Suppressor macrophage (primary cell): ENCODE measurements around the gene ARHGAP10.

Experiments used
- DNase-seq, 4 experiments: peaks; one replicate each; pipeline ENCODE4 v3.0.0-alpha.2; 2020 to 2022

ARHGAP10 gene

DNA sequence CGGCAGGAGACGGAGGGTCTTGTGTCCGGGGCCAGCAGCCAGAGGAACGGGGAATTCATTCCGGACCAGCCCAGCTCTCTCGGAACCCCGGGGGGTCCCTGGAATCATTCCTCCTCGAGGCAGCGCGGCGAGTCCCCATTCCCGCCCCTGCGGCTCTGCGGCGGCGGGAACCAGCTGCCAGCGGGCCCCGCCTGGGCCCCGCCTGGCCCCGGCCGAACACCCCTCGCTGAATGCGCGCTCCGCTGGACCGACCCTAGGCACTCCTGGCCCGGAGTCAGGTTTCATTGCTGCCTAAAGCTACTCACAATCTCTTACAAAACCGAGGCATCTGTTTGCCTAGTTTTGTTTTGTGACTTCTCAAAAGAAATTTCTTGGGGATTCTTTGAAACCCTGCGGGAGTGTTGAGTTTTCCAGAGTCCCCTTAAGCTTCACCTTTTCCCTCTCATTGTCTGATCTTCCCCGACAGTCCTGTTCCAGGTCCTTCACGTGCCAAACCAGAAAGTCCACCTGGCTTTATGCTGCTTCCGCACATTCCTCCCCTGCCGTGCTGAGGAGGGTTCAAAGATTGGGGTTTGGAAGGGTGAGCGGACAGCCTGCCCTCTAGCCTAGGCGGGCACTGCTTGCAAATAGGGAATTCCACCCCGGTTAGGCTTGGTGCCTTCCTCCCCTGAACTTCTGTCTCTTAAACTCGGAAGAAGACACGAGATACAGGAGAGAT lies 789 bp downstream of the ARHGAP10 start:
- peak in 3 of 4 experiments; percentile 45 to 58 (median 58) for DNase-seq

DNA sequence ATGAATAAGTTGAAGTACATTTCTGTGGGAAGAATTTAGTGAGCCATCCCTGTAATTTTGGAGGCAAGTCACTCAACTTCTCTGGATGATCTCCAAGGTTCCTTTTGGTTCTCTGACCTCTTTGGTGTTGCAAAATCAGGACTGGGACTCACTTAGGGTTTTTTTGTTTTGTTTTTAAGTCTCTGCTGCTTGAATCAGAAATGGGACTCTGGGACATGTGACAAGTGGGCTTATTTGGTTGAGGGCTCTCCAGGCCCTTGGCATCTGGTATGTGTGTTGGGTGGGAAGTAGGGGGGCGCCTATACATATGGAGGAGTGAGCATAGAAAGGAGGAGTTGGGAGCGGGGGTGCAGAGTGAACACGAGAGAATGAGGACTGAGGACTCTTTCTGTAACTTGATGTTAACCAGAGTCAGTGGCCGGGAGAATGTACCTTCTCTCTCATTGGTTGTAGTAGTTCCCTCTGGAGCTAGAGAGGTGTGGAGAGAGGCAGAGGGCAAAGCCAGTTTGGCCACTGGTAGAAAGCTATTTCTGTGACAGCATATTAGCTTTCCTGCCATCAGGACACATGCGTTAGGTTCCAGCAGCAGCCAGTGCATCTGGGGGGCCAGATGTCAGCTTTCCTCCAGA lies 1.9 kb downstream of the ARHGAP10 start:
- DNase-seq: peak in 3 of 4 experiments; percentile 32 to 48 (median 42)

- DNase-seq: peak in 1 of 4 experiments; percentile 33
Measured at GRCh38 chr4:147734496-147734895, 2.6 kb downstream of the ARHGAP10 start.

DNA sequence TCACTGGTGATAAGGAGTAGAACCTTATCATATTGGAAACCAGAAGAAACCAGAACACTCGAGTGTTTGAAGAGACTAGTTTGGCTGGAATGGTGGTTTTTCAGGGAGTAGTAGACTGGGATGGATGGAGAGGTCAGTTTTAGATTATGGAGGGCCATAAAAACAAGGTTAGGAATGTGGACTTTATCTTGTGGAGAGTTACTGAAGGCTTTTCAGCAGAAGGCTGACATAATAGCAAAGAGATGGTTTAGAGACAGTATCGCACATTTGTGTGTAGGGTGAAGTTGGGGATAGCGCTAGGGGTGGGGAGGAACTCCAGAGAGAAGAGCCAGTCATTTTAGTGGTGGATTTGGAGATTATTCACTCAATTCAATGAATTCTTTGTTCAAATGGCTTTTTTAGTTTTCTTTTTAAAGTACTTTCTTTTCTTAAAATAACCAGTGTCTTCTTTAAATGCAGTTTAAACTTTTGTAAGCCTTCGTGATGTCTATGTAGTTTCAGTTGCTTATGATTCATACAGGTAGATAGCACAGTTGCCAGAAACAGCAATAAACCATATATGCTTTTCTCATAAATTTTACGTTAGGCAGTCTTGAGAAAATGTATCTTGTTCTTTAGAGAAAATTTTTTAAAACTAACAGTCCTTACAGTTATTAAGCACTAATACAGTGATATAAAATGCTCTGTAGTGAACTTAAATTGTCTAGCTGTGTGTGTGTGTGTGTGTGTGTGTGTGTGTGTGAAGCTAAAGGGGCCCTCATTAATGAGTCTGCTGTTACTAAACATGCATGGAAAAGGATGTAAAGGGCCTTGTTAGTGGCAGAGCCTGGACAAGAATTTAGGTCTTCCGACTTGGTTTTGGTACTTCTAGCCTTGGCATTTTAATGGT lies 3.8 kb downstream of the ARHGAP10 start:
- DNase-seq: no peak

GRCh38 chr4:147736458-147736857 lies 4.6 kb downstream of the ARHGAP10 start:
- no peak for DNase-seq

DNA sequence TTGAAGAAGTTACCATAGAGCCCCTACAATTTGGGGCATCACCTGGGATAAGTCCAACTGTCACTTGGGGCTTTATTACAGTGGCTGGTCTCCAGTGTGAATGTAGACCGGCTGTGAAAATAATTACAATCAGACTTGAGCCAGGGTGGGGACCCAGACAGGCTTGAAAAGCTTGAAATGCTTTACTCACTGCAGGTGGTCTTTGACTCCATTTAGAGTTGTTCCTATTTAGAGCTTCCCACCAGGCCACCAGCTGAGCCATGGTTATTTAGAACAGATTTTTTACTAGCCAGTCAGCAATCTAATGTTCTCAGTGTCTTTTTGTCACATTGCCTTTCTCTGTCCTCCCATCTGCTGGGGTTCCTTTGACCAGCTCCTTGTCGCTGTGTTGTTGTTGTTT lies 5.7 kb downstream of the ARHGAP10 start:
- DNase-seq: no peak

DNA sequence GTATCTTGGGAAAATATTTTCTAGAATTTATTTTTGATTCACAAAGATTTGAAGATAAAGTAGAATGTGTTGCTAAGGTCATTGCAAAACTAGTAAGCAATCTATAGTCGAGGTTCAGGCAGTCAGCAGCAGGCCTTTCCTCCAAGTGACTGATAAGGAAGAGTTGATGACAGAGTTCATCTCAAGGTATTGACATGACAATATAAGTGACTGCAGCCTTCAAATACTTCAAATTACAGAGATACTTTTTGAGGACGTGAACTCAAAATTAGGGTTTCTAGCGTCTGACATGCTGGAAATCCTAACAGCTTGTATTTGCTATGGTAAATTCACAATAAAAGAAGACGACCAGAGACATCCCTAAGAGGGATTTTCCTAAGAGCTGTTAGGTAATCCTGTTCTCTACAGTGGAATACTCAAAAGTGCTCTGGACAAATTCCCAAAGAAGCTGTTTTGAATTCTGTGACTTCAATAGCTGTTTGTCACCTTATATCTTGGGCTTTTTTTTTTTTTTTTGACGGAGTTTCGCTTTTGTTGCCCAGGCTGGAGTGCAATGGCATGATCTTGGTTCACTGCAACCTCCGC lies 7.4 kb downstream of the ARHGAP10 start:
- no peak for DNase-seq

DNA sequence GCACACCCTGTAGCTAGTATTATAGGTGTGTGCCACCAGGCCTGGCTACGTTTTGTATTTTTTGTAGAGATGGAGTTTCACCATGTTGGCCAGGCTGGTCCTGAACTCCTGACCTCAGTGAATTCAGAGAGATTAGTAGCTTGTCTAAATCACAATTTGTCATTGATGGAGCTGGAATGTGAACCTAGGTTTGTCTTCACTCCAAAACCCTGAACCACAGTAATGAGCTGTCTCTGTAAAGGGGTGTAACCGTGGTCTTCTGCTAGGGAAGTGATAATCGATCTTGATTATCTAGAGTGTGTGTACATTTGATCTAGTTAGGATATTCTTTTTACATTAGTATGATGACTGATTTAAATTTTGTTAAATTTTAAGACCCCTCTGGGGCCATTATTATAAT lies 8.3 kb downstream of the ARHGAP10 start:
- DNase-seq: no peak

DNA sequence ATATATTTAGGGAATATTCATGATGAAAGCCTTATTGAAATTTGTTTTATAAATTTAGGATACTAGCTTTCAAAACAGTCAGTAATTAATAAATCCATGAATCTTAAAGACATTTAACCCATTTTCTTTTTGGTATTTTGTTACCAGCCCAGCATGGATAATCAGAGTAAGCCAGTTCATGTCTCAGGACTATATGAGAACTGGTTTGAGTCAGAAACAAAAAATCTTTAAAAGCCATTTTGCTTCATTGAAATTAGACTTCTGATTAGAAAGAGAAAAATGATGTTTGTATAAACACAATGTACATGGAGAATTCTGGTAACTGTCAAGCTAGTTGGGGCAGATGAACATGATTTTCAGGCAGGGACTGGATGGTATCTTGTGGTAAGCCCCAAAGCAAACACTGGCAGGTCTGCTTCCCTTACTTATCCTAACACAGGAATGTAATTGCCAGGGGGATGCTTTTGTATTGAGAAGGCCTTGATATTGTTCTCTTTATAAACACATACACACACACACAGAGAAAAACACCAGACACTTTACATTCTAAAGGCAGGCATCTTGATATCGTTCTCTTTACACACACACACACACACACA lies 9.4 kb downstream of the ARHGAP10 start:
- DNase-seq: no peak

DNA sequence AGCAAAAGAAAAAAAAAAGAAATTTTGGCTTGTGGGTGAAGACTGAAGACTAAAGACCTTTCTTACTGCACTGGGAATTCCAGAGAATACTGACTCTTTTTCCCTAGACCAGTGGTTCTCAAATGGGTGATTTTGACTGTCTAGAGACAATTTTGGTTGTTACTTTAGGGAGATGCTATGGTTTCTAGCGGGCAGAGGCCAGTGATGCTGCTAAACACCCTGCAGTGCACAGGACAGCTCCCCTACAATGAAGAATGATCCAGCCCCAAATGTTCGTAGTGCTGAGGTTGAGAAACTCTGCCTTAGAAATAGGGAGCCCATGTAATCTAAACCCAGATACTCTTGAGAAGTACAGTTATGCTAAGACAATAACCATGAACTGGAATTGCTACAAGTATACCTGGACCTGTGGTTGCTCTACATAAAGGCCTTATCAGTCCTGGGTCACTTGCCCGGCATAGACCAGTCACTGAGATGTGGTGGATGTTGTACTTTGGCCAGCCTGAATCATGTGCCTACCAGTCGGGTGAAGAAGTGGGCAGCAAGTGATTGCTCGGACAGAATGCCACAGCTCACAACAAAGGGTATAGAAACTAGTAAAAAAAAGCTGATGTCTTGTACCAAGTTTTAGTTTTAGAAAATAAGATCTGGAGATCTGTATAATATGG lies 16.0 kb downstream of the ARHGAP10 start:
- DNase-seq: no peak

GRCh38 chr4:147749811-147750321 lies 18.0 kb downstream of the ARHGAP10 start:
- no peak for DNase-seq

DNA sequence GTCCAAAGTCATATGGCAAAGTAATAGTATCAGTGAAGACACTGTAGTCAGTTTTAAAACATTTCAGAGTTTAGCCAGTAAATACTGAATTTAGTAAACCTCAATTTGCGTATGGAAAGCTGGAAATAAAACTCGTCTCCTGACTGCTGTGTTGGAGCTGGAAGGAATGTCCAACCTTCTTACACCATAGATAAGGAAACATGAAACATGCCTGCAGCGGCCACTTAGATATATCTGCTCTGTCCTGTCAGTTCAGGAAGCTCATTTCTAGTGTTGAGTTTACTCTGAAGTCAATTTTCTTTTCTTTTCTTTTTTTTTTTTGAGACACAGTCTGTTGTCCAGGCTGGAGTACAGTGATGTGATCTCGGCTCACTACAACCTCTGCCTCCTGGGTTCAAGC lies 21.2 kb downstream of the ARHGAP10 start:
- no peak for DNase-seq

- DNase-seq: no peak
Measured at GRCh38 chr4:147754037-147754445, 22.2 kb downstream of the ARHGAP10 start.

- DNase-seq: peak in 2 of 4 experiments; percentile 35 to 44
Measured at GRCh38 chr4:147755561-147756295, 23.8 kb downstream of the ARHGAP10 start.

DNA sequence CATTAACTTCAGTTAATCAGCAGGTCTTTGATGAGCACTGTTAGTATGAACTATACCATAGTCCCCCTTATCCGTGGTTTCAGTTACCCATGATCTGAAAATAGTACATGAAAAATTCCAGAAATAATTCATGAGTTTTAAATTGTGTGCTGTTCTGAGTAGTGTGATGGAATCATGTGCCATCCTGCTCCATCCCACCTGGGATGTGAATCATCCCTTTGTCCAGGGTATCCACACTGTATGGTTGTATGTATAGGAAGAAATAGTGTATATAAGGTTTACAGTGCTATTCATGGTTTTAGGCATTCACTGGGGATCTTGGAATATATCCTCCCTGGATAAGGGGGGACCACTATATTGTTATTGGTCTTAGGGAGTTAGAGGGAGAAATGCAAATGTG lies 24.5 kb downstream of the ARHGAP10 start:
- no peak for DNase-seq

GRCh38 chr4:147760176-147760575 lies 28.3 kb downstream of the ARHGAP10 start:
- DNase-seq: no peak

DNA sequence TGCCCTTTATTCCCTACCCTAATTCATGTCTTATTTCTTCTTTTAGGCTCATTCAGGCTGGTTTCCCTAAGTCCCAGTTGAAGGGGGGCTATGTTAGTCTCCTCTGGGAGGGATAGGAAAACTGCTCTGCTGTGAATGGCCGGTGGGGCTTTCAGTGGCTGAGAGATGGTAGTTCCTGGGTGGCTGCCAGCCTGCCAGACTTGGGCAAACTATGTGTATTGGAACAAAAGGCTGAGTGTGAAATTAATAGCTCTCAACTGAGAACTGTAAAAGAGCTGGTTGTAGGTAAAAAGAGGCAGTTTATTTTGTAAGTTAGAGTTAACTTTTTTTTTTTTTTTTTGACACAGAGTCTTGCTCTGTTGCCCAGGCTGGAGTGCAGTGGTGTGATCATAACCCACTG lies 28.8 kb downstream of the ARHGAP10 start:
- DNase-seq: no peak

DNA sequence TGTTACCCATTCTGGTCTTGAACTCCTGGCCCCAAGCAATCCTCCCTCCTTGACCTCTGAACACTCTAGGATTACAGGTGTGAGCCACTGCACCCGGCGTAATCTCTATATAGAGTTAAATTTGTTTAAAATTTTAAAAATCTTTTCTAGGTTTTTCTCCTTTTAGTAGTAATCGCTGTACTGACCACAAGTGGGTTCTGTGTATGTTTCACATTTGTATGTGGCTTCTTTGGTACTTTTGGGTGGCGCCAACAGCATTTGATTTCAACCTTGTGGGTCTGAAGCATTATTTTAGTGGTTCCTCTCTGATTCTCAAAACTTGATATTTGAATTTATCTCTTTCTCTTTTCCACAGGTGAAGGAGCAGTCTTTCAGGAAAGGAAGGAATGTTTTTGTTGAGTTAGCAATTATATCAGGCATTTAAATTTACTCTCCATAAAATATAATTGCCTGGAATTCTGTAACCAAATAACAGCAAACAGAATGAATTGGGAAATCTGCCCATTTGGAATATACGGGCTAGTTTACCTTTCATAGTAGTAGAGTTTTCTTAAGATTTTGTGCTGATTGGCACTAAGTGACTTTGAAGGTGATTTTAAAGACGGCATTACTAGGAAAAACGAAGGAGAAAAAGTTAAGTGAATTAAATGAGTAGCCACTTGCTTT lies 29.5 kb downstream of the ARHGAP10 start:
- no peak for DNase-seq

DNA sequence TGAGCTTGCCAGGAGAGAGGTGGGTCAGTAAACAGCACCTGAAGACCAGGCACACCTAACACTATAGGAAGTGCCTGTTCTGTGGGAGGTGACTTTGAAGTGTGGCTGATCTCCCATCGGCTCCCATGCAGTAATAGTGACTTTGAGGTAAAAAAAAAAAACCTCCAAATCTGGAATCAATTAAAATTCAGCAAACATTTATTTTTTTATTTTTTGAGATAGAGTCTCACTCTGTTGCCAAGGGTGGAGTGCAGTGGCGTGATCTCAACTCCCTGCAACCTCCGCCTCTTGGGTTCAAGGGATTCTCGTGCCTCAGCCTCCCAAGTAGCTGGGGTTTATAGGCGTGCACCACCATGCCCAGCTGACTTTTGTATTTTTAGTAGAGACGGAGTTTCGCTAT lies 32.4 kb downstream of the ARHGAP10 start:
- no peak for DNase-seq

DNA sequence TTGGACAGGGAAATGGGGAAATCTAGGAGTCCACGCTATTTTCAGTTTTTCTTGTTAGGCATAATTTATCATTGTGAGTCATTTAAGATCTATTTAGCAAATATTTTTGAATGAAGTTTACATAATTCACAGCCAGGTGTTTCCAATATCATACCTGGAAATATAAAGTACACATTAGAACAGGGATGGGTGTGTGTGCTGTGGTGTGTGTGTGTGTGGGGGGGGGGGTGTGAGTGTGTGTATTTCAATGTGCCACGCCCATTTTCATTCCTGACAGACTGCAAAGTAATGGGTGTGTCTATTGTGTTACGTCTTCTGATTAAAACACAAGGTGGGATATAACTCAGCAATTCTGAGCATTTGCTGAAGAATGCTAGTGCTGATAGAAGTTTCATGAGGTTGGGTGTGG lies 33.2 kb downstream of the ARHGAP10 start:
- DNase-seq: no peak
